AG09319 (cell line): Measurements from ENCODE around the gene CRYZL1.
"Not testable (repeated sequence)": the region's sequence is repeated elsewhere in the genome, so short reads cannot be mapped to it uniquely, and the experiment has no call there.

Experiments used
- DNase-seq: peaks from one replicate; pipeline ENCODE4 v3.0.0-alpha.2; 2010; ENCODE audit warnings: low read depth; ENCODE audit errors: extremely low read depth
- TF ChIP-seq, protein P1 (sequence below): IDR thresholded peaks from 2 replicates; pipeline ENCODE4 v1.5.1; 2011; ENCODE audit warnings: low read depth, mild to moderate bottlenecking, inconsistent platforms, low read length, moderate library complexity

CRYZL1 gene

DNA sequence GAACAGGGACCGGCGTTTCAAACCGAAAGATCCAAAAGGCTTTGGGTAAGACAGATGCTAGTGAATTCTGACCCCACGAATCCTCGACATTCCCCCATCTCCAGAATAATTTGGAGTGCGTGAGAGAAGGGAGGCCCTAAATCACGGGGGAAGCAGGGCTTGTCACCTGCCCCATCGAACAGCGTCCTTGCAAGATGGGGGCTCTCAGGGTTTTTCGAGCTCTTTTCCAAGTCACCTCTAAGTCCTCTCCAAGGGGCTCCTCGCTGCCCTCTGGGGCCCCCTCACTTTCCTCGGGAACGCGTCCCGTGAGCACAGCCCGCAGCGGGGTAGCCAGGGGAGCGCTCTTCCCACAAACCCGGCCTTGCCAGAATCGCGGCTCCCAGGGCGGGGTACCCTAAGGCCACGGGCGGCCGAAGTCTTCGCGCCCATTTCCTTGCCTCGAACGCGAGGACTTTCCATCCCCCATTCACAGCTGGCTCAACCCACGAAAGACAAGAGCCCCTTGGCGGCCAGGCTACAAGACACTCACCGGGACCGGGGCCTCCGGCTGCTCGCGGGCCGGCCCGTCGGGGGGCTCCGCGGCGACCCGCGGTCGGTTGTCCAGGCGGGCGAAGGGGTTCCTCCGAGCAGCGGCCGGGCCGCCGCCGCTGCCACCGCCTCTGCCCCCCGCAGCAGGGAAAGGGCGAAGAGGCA, 53.6 kb downstream of the CRYZL1 start:
- DNase-seq: no peak
- TF ChIP-seq, protein P1, sequence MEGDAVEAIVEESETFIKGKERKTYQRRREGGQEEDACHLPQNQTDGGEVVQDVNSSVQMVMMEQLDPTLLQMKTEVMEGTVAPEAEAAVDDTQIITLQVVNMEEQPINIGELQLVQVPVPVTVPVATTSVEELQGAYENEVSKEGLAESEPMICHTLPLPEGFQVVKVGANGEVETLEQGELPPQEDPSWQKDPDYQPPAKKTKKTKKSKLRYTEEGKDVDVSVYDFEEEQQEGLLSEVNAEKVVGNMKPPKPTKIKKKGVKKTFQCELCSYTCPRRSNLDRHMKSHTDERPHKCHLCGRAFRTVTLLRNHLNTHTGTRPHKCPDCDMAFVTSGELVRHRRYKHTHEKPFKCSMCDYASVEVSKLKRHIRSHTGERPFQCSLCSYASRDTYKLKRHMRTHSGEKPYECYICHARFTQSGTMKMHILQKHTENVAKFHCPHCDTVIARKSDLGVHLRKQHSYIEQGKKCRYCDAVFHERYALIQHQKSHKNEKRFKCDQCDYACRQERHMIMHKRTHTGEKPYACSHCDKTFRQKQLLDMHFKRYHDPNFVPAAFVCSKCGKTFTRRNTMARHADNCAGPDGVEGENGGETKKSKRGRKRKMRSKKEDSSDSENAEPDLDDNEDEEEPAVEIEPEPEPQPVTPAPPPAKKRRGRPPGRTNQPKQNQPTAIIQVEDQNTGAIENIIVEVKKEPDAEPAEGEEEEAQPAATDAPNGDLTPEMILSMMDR: no peak

DNA sequence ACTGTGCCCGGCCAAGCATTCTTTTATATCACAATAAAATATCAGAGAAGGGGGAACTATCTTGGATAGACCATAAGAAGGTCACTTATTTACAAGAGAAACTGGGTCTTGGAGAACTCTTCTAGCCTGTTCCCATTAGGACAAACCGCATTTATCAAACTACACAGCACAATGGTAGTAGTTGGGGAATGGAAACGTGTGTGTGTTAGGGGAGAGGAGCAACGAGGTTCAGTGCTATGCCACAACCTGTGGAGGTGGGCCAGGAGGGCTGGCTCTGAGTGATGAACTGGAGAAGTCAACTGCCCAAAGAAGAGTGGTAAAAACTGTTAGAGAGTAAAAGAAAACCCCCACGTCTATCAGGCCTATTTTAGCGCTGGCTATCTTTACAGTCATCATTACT, 54.6 kb downstream of the CRYZL1 start:
- TF ChIP-seq, protein P1: no peak
- DNase-seq: no peak

DNA sequence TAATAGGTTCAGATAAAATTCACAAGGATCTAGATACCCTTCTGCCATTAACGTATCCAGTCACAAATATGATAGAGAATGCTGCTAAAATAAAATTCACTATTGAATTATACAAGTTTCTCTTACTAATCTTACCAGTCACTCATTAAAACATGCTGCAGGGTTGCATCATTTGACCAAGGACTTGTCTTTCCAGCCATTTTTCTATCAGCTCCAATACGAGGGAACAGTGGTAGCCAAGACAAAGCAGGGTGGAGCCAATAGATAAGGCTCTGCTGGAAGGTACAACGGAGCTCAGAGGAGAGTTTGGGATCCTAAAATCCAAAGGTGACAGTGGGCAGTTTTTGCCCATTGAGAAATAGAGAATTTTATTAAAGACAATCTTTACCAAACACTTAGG, 57.1 kb downstream of the CRYZL1 start:
- TF ChIP-seq, protein P1: no peak
- DNase-seq: no peak

DNA sequence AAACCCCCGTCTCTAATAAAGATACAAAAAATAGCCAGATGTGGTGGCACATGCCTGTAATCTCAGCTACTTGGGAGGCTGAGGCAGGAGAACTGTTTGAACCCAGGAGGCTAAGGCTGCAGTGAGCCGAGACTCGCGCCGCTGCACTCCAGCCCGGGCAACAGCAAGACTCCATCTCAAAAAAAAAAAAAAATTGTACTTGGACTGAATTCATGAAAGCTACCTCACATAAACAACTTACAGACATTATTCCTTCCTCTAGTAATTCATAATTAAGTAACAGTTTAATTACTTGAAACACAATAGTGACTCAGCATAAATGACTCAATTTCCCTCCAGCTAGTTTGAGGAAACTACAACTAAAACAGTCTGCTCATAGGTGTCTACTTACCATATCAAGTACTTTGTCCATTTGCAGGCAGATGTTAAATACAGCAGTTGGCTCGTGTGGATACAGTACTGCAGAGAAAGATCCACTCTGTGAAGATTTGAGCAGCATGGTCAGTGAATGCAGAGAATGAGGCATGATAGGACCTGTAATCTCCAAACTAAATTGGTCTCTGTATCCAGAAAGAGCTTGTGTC, 62.5 kb downstream of the CRYZL1 start:
- TF ChIP-seq, protein P1: no peak
- DNase-seq: peak; percentile 16

DNA sequence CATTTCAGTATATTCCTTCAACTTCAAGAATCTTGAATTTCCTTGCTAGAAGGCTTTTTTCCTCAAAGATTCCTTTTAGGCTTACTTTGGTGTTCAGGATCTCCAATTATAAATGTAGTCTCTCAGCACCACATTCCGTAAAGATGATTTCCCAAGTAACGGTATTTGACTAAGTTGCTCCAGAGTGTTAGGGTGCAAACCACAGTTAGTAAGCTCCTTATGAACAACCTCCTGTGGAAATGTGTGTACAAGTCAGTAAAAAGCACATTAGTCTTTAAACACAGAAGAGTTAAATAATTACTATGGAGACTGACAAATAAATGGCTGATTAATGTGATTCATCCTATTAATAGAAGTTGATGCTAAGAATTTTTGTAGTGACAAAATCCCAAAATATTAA, 63.3 kb downstream of the CRYZL1 start:
- TF ChIP-seq, protein P1: no peak
- no peak for DNase-seq

DNA sequence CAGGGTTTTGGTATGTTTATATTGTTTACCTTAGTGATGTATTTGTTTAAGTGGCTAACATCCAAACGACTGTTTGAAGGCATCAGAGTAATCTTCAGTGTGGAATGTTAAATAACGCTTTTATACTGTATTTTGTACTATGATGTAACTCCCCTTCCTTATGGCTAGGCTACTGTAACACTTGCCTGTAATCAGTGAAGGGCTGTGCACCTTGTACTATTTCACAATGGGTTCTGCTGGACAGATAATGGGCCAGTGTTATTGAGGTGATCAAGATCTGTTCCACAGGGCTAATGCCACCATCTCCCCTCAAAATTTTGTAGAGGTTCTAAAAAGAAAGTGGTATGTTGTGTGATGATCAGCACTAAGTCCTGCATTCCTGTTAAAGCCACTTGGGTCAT, 64.8 kb downstream of the CRYZL1 start:
- DNase-seq: not testable (repeated sequence)

DNA sequence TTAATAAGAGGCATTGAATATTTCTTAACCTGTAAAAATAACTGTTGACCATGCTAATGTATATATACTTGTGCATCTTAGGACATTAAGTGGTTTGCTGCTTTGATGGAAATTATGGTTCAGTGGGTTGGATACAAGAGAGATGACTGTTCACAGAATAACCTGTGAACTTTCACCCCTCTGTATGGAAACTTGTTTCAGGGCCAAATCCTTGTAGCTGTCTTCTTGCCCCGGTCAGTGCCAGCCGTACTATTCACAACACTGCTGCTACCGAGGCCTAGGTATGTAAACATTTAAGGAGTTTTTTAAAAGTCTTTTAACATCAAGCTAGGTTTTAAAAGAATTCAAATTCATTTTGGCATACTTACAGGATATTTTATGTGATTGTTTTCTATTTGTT, 69.2 kb downstream of the CRYZL1 start:
- TF ChIP-seq, protein P1: no peak
- no peak for DNase-seq

DNA sequence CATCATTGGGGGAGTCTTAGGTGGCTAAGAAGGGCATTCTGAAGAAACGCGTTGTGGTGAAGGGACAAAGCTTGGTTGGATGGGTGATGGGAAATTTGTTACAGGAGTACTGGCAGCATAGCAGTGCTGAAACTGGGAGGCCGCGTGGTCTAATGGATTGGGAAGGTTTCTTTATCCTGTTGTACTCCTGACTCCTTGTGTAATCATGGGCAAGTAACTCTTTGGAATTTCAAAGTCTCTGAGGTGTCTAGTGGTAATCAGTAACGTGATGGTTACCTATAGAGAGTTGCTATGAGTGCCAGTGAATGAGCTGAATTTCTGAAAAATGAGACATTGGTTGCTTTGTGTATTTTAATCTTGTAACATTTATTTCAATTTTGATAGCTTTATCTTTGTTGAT, 71.5 kb downstream of the CRYZL1 start:
- no peak for DNase-seq
- TF ChIP-seq, protein P1: no peak
